Measurements from ENCODE around the gene FAM168A.

DNA sequence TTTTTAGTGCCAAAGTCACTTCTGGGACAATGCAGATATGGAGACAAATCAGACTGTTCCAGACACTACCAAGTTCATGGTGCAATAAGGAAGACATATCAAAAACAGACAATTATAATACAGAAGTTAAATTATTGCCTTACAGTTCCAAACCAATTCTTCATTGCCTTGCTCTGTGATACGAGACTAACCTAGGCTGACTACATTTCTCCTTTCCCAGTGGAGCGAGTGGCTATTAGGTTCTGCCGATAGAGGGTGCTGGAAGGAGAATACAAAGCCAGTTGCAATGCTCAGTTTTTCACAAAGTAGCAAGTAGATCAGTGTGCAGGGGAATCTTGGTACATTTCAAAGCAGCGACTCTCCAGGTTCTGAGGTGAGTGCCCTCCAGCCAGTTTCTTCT, 67.8 kb downstream of the FAM168A start:
- TF ChIP-seq, protein P1, sequence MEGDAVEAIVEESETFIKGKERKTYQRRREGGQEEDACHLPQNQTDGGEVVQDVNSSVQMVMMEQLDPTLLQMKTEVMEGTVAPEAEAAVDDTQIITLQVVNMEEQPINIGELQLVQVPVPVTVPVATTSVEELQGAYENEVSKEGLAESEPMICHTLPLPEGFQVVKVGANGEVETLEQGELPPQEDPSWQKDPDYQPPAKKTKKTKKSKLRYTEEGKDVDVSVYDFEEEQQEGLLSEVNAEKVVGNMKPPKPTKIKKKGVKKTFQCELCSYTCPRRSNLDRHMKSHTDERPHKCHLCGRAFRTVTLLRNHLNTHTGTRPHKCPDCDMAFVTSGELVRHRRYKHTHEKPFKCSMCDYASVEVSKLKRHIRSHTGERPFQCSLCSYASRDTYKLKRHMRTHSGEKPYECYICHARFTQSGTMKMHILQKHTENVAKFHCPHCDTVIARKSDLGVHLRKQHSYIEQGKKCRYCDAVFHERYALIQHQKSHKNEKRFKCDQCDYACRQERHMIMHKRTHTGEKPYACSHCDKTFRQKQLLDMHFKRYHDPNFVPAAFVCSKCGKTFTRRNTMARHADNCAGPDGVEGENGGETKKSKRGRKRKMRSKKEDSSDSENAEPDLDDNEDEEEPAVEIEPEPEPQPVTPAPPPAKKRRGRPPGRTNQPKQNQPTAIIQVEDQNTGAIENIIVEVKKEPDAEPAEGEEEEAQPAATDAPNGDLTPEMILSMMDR (IDR thresholded peaks at IDR 0.05; ENCODE audit: insufficient read depth, low read length, poor library complexity, severe bottlenecking), result no peak
- TF ChIP-seq EZH2phosphoT487 (conservative IDR thresholded peaks at IDR 0.05; ENCODE audit: low read length), result no peak
